Measurements from ENCODE around the gene P2RY8.
"Not testable (repeated sequence)": the region's sequence is repeated elsewhere in the genome, so short reads cannot be mapped to it uniquely, and the experiment has no call there.

The P2RY8 gene

DNA sequence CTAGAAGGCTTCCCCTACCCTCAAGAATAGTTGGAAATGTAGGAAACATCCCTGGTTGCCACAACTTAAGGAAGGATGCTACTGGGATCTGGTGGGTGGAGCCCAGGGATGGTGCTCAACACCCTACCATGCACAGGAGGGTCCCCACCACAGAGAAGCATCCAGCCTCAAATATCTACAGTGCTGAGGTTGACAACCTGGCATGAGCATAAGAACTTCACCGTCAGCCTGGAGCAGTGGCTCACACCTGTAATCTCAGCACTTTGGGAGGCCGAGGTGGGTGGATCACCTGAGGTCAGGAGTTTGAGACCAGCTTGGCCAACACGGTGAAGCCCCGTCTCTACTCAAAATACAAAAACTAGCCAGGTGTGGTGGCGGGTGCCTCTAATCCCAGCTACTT, 60.3 kb downstream of the P2RY8 start:
- no peak for TF ChIP-seq CTCF (IDR thresholded peaks at IDR 0.05; ENCODE audit: control insufficient read depth, extremely low read depth, insufficient read depth)
- DNase-seq (ENCODE audit: low read depth) = no peak
- H3K4me3 ChIP-seq (ENCODE audit: low read depth, low read length) = no peak overlapping the region

- TF ChIP-seq CTCF (IDR thresholded peaks at IDR 0.05; ENCODE audit: control insufficient read depth, extremely low read depth, insufficient read depth) = no peak
- DNase-seq (ENCODE audit: low read depth) = no peak
- H3K4me3 ChIP-seq (ENCODE audit: low read depth, low read length) = no peak overlapping the region
These were observed 61.1 kb downstream of the P2RY8 start for GRCh38 chrX:1475881-1476280.

DNA sequence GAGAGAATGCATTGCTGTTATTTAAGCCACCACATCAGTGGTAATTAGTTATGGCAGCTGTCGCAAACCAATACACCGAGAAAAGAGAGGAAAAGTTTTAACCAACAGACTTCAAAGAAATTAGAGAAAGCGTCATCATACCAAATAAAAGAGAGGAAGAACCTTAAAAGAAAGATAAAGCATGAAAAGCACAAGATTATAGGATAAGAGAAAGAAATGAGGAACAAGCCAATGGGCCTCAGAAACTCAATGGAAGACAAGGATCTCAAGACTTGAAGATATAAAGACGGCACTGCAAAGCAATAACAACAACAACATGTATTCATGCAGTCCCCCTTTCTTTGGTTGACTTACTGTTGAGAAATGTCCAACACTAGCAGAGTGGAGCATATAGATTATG, 61.5 kb downstream of the P2RY8 start:
- TF ChIP-seq CTCF (IDR thresholded peaks at IDR 0.05; ENCODE audit: control insufficient read depth, extremely low read depth, insufficient read depth) = no peak
- DNase-seq (ENCODE audit: low read depth) = no peak
- no peak overlapping the region for H3K4me3 ChIP-seq (ENCODE audit: low read depth, low read length)

GRCh38 chrX:1474593-1474992, 62.4 kb downstream of the P2RY8 start:
- H3K4me3 ChIP-seq (ENCODE audit: low read depth, low read length); DNase-seq (ENCODE audit: low read depth): not testable (repeated sequence)

DNA sequence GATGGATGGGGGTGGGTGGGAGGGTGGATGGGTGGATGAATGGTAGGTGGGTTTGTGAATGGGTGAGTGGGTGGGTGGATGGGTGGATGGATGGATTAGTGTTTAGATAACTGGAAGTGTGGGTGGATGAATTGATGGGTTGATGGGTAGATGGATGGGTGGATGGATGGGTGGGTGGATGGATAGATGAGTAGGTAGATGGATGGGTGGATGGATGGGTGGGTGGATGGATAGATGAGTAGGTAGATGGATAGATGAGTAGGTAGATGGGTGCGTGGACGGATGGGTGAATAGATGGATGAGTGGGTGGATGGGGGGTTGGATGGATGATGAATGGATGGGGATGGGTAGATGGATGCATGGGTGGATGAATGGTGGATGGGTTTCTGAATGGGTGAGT, 64.0 kb downstream of the P2RY8 start:
- H3K4me3 ChIP-seq (ENCODE audit: low read depth, low read length) = no peak overlapping the region
- DNase-seq (ENCODE audit: low read depth) = no peak
- no peak for TF ChIP-seq CTCF (IDR thresholded peaks at IDR 0.05; ENCODE audit: control insufficient read depth, extremely low read depth, insufficient read depth)

DNA sequence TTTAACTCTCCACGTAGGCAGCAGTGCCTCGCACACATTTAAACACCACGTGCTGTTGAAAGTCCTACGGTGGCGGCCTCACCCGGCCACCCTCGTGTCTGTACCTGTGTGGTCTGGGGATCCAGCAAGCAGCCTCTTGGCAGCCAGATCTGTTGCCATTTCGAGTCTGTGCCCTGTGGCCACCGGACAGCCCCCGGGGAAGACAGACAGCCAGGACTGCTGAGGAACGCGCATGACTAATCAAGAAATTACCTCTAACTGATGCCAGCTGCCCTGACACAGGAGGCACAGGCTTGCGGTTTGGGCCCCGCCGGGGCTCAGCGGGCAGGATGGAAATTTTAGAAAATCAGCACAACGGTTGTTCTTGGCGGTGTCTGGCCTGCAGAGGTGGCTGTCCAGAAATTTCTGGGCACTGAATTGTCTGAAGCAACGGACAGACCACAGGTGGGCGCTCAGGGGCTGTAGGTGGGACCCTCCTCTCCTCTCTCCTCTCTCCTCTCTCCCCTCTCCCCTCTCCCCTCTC, 68.7 kb downstream of the P2RY8 start:
- H3K4me3 ChIP-seq (ENCODE audit: low read depth, low read length) = no peak overlapping the region
- no peak for TF ChIP-seq CTCF (IDR thresholded peaks at IDR 0.05; ENCODE audit: control insufficient read depth, extremely low read depth, insufficient read depth)
- no peak for DNase-seq (ENCODE audit: low read depth)

- no peak for DNase-seq (ENCODE audit: low read depth)
- no peak overlapping the region for H3K4me3 ChIP-seq (ENCODE audit: low read depth, low read length)
- TF ChIP-seq CTCF (IDR thresholded peaks at IDR 0.05; ENCODE audit: control insufficient read depth, extremely low read depth, insufficient read depth) = no peak
These were observed 69.9 kb downstream of the P2RY8 start for GRCh38 chrX:1466971-1467561.
